Gastrocnemius medialis (tissue), 4 donors: ENCODE data around the gene SYT13. TPM values are rescaled to one million over a fixed set of nuclear protein-coding genes. Genes with fewer than 3 reads are reported as not detected.

Experiments
- ATAC-seq, 2 donors: fragments of 150-250 bp; one replicate each; pipeline ENCODE4 v1.9.1; 2016
- DNase-seq, 2 donors: peaks; one replicate each; pipeline ENCODE4 v3.0.0-alpha.2; 2019
- H3K27ac ChIP-seq, 4 donors: fragments of 200-600 bp; sonication (generic); 1 replicate in 1 of 4; 2 replicates in 3 of 4; pipeline ENCODE4 v1.5.1; 2016 to 2018; ENCODE audit warnings: mild to moderate bottlenecking in 2 of 4, moderate library complexity in 1 of 4
- H3K27me3 ChIP-seq, 3 donors: fragments of 200-600 bp; sonication (generic) in 2 of 3; 1 replicate in 1 of 3; 2 replicates in 2 of 3; pipeline versions ENCODE4 v1.5.1 to v1.6.0; 2016 to 2019; ENCODE audit warnings: mild to moderate bottlenecking in 1 of 3, moderate library complexity in 1 of 3
- H3K36me3 ChIP-seq, 2 donors: fragments of 200-600 bp; sonication (generic) in 1 of 2; one replicate each; pipeline ENCODE4 v1.5.1; 2017 to 2018
- H3K4me1 ChIP-seq, 2 donors: fragments of 200-600 bp; sonication (generic) in 1 of 2; one replicate each; pipeline ENCODE4 v1.5.1; 2016 to 2017; ENCODE audit warnings: mild to moderate bottlenecking in 2 of 2
- H3K4me3 ChIP-seq, 4 donors: fragments of 200-600 bp; sonication (generic) in 3 of 4; 1 replicate in 1 of 4; 2 replicates in 3 of 4; pipeline ENCODE4 v1.5.1; 2016 to 2019; ENCODE audit warnings: mild to moderate bottlenecking in 2 of 4
- H3K9me3 ChIP-seq, 3 donors: fragments of 200-600 bp; sonication (generic) in 2 of 3; 1 replicate in 1 of 3; 2 replicates in 2 of 3; pipeline ENCODE4 v1.5.1; 2016 to 2019
- POLR2A ChIP-seq, 2 donors: fragments of 450-650 bp; IDR thresholded peaks; one replicate each; pipeline ENCODE4 v1.6.1; 2017; ENCODE audit warnings: antibody characterized with exemption in 2 of 2, mild to moderate bottlenecking in 2 of 2, moderate library complexity in 2 of 2
- in situ Hi-C, 4 donors: fragments of 200-750 bp; cut with MboI; loops; one replicate each; pipeline versions ENCODE4 v1.15.0 to v1.8.0; 2017; ENCODE audit warnings: low sequenced_read_pairs in 4 of 4
- intact Hi-C: fragments of 100-400 bp; cut with DNase I; formaldehyde crosslinking; loops from one replicate; pipeline ENCODE4 v1.15.1; 2023; ENCODE audit warnings: low total_unique reads
- total RNA-seq, 4 donors: library from RNA; depleted of rRNA; stranded (reverse); fragments of >200 nt; gene quantifications; one replicate each; pipeline versions ENCODE4 v1.1.0 to v1.2.3, GENCODE V29; 2016
- TF ChIP-seq, protein P1 (sequence below), 5 experiments: fragments of 450-650 bp in 3 of 5; fragments of 200-600 bp in 2 of 5; sonication (generic) in 2 of 5; IDR thresholded peaks in 4 of 5; conservative IDR thresholded peaks in 1 of 5; 1 replicate in 4 of 5; 2 replicates in 1 of 5; pipeline ENCODE4 v1.5.1; 2016 to 2019; ENCODE audit warnings: antibody characterized with exemption in 5 of 5, mild to moderate bottlenecking in 3 of 5, moderate library complexity in 3 of 5

Gene SYT13
- total RNA-seq, 4 donors from 2014 or later: 0.15 TPM; not detected in 3

DNA sequence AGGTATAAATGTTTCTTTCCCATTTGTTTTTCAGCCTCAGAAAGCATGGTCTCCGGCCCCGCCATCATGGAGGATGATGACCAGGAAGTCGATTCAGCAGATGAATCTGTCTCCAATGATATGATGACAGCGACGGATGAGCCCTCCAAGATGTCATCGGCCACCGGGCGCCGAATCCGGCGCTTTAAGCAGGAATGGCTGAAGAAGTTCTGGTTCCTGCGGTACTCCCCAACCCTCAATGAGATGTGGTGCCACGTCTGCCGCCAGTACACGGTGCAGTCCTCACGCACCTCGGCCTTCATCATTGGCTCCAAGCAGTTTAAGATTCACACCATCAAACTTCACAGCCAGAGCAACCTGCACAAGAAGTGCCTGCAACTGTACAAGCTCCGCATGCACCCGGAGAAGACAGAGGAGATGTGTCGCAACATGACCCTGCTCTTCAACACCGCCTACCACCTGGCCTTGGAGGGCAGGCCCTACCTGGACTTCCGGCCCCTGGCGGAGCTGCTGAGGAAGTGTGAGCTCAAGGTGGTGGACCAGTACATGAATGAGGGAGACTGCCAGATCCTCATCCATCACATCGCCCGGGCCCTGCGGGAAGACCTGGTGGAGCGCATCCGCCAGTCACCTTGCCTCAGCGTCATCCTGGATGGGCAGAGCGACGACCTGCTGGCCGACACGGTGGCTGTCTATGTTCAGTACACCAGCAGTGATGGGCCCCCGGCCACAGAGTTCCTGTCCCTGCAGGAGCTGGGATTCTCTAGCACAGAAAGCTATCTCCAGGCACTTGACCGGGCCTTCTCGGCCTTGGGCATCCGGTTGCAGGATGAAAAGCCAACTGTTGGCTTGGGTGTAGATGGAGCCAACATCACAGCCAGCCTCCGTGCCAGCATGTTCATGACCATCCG lies 59.9 kb downstream of the SYT13 start:
- H3K27me3 ChIP-seq: no peaks in the 10 kb centered on the region
- intact Hi-C loops (no loop called here), in situ Hi-C loops (no loop called here)
- no peaks in the 10 kb centered on the region for H3K9me3 ChIP-seq
- no peaks in the 10 kb centered on the region for H3K4me1 ChIP-seq
- no peak overlapping the region for H3K27ac ChIP-seq
- peaks cover 0 to 8% of the 10 kb centered on the region in 2 donors for H3K36me3 ChIP-seq
- TF ChIP-seq POLR2A (IDR thresholded peaks at IDR 0.05): no peak
- TF ChIP-seq, protein P1, sequence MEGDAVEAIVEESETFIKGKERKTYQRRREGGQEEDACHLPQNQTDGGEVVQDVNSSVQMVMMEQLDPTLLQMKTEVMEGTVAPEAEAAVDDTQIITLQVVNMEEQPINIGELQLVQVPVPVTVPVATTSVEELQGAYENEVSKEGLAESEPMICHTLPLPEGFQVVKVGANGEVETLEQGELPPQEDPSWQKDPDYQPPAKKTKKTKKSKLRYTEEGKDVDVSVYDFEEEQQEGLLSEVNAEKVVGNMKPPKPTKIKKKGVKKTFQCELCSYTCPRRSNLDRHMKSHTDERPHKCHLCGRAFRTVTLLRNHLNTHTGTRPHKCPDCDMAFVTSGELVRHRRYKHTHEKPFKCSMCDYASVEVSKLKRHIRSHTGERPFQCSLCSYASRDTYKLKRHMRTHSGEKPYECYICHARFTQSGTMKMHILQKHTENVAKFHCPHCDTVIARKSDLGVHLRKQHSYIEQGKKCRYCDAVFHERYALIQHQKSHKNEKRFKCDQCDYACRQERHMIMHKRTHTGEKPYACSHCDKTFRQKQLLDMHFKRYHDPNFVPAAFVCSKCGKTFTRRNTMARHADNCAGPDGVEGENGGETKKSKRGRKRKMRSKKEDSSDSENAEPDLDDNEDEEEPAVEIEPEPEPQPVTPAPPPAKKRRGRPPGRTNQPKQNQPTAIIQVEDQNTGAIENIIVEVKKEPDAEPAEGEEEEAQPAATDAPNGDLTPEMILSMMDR (IDR thresholded peaks at IDR 0.05 in 4 of 5, conservative IDR thresholded peaks at IDR 0.05 in 1 of 5): no peak
- DNase-seq (no peak), ATAC-seq (no peak)
- no peak overlapping the region for H3K4me3 ChIP-seq

DNA sequence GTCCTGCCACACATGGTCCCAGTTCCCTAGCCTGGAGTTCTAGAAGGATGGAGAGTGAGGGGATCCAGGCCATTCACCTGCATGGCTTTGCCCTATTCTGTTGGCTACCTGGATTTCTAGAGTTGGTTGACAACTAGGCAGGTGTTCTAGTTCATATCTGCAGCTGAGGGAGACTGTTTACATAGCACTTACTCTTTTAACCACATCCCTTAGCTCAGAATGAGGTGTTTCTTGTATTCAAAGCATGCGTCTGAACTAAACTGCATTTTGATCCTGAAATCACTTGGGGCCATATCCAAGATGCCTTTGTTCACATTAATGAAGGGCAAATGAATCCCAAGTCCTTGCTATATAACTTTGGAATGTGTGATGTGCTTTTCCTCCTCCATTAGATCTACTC lies 60.9 kb downstream of the SYT13 start:
- DNase-seq: no peak
- intact Hi-C loops: no loop called here

DNA sequence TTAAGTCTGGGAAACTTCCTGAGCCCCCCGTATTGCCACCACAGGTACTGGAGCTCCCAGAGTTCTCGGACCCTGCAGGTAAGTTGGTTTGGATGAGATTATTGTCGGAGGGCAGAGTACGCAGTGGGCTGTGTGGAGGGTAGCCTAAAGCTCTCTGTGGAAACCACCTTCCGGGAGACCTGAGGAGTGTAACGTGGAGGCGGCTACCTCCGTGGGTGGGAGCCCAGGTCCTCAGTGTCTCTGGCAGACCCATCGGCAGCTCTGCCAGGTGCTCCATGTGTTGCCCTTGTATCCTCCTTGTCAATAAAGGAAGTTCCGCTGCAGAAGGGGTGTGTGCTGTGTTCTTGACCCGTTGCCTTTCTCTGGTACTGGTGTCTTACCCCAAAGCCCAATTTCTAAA lies 61.4 kb downstream of the SYT13 start:
- Histone ChIP-seq H3K4me1 (no peaks in the 10 kb centered on the region), H3K4me3 (no peak overlapping the region), H3K27ac (no peak overlapping the region), H3K27me3 (no peaks in the 10 kb centered on the region), H3K9me3 (no peaks in the 10 kb centered on the region), H3K36me3 (peaks cover 0 to 8% of the 10 kb centered on the region in 2 donors)
- no peak for TF ChIP-seq POLR2A (IDR thresholded peaks at IDR 0.05)
- TF ChIP-seq, protein P1 (IDR thresholded peaks at IDR 0.05 in 4 of 5, conservative IDR thresholded peaks at IDR 0.05 in 1 of 5): no peak
- ATAC-seq (no peak), DNase-seq (no peak)
- intact Hi-C loops: no loop called here
- in situ Hi-C loops: no loop called here

More for the DNA sequence above, 60.9 kb downstream of the SYT13 start:
- Histone ChIP-seq H3K27ac (no peak overlapping the region), H3K4me1 (no peaks in the 10 kb centered on the region), H3K4me3 (no peak overlapping the region), H3K9me3 (no peaks in the 10 kb centered on the region), H3K36me3 (peaks cover 0 to 8% of the 10 kb centered on the region in 2 donors), H3K27me3 (no peaks in the 10 kb centered on the region)
- ATAC-seq: no peak
- in situ Hi-C loops: no loop called here
- no peak for TF ChIP-seq POLR2A (IDR thresholded peaks at IDR 0.05)
- TF ChIP-seq, protein P1 (IDR thresholded peaks at IDR 0.05 in 4 of 5, conservative IDR thresholded peaks at IDR 0.05 in 1 of 5): no peak

DNA sequence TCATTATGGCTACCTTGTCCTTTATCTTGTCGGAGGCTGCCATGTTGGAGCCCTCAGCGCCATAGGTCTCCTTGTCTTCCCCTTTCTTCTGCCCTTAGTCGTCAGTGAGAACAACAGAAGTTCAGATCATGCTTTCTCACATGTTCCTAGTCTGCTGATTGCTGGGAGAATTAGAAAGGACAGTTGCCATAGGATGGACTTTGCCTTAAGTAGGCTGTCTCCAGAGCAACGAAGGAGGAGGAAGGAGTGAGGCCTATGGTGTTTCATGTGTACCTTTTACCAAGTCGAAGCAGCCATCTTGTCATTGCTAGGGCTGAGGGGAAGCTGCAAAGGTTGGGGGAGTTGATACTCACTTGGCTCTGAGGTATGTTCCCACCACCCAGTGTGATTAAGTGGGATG lies 62.6 kb downstream of the SYT13 start:
- TF ChIP-seq, protein P1 (IDR thresholded peaks at IDR 0.05 in 4 of 5, conservative IDR thresholded peaks at IDR 0.05 in 1 of 5): no peak
- TF ChIP-seq POLR2A (IDR thresholded peaks at IDR 0.05): no peak
- no peak overlapping the region for H3K27ac ChIP-seq
- no peaks in the 10 kb centered on the region for H3K9me3 ChIP-seq
- DNase-seq (no peak), ATAC-seq (no peak)
- in situ Hi-C loops (no loop called here), intact Hi-C loops (no loop called here)
- no peaks in the 10 kb centered on the region for H3K4me1 ChIP-seq
- peaks cover 0 to 8% of the 10 kb centered on the region in 2 donors for H3K36me3 ChIP-seq
- H3K4me3 ChIP-seq: no peak overlapping the region
- H3K27me3 ChIP-seq: no peaks in the 10 kb centered on the region
